GM15510 (cell line): ENCODE measurements around the gene BIRC2.

ENCODE experiments used
- POLR2A ChIP-seq: IDR thresholded peaks from 3 replicates; pipeline ENCODE4 v1.6.1; 2011; ENCODE audit warnings: borderline replicate concordance; ENCODE audit not compliant: insufficient read length; ENCODE audit errors: extremely low read depth

The BIRC2 gene

GRCh38 chr11:102400603-102401002, 53.6 kb downstream of the BIRC2 start:
- TF ChIP-seq POLR2A, result no peak

- TF ChIP-seq POLR2A, result no peak
Measured at GRCh38 chr11:102401905-102402304, 54.9 kb downstream of the BIRC2 start.

- no peak for TF ChIP-seq POLR2A
Measured at GRCh38 chr11:102402548-102402947, 55.5 kb downstream of the BIRC2 start.

GRCh38 chr11:102405501-102405900, 58.5 kb downstream of the BIRC2 start:
- TF ChIP-seq POLR2A, result no peak

GRCh38 chr11:102406099-102406498, 59.1 kb downstream of the BIRC2 start:
- no peak for TF ChIP-seq POLR2A

GRCh38 chr11:102407901-102408300, 60.9 kb downstream of the BIRC2 start:
- no peak for TF ChIP-seq POLR2A

GRCh38 chr11:102408339-102408738, 61.3 kb downstream of the BIRC2 start:
- no peak for TF ChIP-seq POLR2A

GRCh38 chr11:102410382-102410784, 63.4 kb downstream of the BIRC2 start:
- no peak for TF ChIP-seq POLR2A

GRCh38 chr11:102411142-102411541, 64.1 kb downstream of the BIRC2 start:
- TF ChIP-seq POLR2A, result no peak

GRCh38 chr11:102413497-102413896, 66.5 kb downstream of the BIRC2 start:
- no peak for TF ChIP-seq POLR2A

GRCh38 chr11:102414559-102414958, 67.5 kb downstream of the BIRC2 start:
- TF ChIP-seq POLR2A, result no peak

- no peak for TF ChIP-seq POLR2A
Measured at GRCh38 chr11:102415304-102415916, 68.4 kb downstream of the BIRC2 start.

- TF ChIP-seq POLR2A, result no peak
Measured at GRCh38 chr11:102416976-102417375, 70.0 kb downstream of the BIRC2 start.

- TF ChIP-seq POLR2A, result no peak
Measured at GRCh38 chr11:102419181-102419580, 72.2 kb downstream of the BIRC2 start.

- no peak for TF ChIP-seq POLR2A
Measured at GRCh38 chr11:102420547-102420946, 73.5 kb downstream of the BIRC2 start.

- TF ChIP-seq POLR2A, result no peak
Measured at GRCh38 chr11:102421261-102421660, 74.2 kb downstream of the BIRC2 start.
